DOHH2 (cell line): Measurements from ENCODE around the gene CAPN2.

Experiments
- EZH2phosphoT487 ChIP-seq: fragments of 200-600 bp; sonication (generic); IDR thresholded peaks from 2 replicates; pipeline ENCODE4 v1.6.1; 2017; ENCODE audit warnings: borderline replicate concordance, mild to moderate bottlenecking, antibody characterized with exemption, low read length, moderate library complexity, mixed read lengths
- TF ChIP-seq, protein P1 (sequence below): fragments of 200-600 bp; sonication (generic); IDR thresholded peaks from one replicate; pipeline ENCODE4 v1.5.1; 2014; ENCODE audit warnings: antibody characterized with exemption, mild to moderate bottlenecking, low read depth, low read length; ENCODE audit not compliant: poor library complexity, severe bottlenecking

DNA sequence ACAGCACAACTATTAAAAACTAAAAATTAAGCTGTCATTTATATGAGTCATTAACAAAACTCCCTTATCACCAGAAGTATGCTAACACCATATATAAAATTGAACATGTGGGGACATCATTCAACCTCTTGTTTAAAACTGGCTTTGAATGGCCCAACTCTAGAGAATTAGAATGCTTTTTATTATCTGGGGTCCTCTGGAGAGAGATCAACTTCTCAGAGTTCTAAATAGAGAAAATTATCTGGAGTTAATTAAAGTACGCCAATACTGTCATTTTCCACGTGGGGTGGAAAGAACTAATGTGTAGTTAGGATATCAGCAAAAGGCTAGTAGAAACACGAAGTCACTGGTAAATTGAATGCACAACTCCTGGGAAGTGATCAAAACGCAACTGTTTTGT lies 21.2 kb upstream of the CAPN2 start:
- TF ChIP-seq, protein P1, sequence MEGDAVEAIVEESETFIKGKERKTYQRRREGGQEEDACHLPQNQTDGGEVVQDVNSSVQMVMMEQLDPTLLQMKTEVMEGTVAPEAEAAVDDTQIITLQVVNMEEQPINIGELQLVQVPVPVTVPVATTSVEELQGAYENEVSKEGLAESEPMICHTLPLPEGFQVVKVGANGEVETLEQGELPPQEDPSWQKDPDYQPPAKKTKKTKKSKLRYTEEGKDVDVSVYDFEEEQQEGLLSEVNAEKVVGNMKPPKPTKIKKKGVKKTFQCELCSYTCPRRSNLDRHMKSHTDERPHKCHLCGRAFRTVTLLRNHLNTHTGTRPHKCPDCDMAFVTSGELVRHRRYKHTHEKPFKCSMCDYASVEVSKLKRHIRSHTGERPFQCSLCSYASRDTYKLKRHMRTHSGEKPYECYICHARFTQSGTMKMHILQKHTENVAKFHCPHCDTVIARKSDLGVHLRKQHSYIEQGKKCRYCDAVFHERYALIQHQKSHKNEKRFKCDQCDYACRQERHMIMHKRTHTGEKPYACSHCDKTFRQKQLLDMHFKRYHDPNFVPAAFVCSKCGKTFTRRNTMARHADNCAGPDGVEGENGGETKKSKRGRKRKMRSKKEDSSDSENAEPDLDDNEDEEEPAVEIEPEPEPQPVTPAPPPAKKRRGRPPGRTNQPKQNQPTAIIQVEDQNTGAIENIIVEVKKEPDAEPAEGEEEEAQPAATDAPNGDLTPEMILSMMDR: no peak
- TF ChIP-seq EZH2phosphoT487: no peak
